ENCODE measurements around the gene USO1.
"Not testable (repeated sequence)": the region's sequence is repeated elsewhere in the genome, so short reads cannot be mapped to it uniquely, and the experiment has no call there.

The USO1 gene

DNA sequence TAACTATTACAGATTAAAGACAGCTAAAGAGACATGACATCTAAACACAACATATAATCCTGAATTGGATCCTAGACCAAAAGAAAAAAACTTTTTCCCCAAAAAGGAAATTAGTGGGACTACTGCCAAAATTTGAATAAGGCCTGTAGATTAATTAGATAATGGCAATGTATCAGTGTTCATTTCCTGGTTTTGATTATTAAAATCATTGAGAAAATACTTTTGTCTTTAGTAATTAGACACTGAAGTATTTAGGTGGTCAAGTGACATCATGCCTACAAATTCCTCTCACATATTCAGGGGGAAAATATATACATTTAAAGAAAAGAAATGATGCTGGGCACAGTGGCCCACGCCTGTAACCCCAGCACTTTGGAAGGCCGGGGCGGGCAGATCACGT lies 10.4 kb upstream of the USO1 start:
- DNase-seq: no peak

DNA sequence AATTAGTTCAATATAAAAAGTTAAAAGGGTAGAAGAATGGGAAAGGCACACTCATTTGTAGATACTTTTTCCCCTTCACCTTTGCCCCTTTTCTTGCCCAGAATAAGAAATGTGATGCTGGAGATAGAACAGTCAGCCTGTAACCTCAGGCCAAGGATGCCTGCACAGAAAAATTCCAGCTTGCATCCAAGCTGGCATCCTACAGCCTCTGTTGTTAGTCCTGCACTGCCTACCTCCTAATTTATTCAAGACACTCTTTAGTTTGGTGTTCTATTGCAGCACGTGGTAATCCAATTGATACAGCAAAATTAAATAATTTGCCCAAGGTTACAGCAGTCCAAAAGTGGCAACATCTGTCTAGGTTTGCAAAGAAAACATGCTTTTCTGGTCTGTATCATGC lies 9.7 kb upstream of the USO1 start:
- no peak for DNase-seq

- DNase-seq: no peak
Observed at GRCh38 chr4:75715105-75715799, 9.1 kb upstream of the USO1 start.

DNA sequence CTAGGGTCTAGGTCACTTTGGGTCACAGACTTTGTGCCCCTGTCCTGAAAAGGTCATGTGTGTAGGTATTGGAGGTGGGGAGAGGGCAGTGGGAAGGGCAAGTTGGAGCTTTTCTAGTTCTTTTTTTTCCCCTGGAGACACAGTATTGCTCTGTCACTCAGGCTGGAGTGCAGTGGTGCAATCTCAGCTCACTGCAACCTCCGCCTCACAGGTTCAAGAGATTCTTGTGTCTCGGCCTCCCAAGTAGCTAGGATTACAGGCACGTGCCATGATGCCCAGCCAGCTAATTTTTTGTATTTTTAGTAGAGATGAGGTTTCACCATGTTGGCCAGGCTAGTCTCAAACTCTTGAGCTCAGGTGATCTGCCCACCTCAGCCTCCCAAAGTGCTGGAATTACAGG lies 8.3 kb upstream of the USO1 start:
- DNase-seq: not testable (repeated sequence)

DNA sequence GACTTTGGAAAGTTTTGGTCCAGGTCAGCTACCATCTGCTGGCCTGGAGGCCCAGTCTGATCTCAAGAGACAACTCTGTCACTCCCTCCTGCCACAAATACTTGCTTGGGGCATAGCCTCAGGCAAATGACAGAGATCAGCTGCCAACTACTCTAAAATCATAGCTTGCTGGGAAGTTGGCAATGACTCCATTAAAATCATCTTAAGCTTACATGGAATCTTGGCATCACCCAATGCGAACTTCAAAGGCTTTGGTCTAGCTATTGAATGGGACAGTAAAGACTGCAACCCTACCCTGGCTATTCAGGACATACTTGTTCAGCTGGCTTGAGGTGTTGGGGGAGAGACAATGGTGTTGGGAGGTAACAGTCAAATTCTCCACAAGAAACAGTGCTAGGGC lies 7.0 kb upstream of the USO1 start:
- DNase-seq: no peak

- no peak for DNase-seq
Observed at GRCh38 chr4:75718529-75718928, 5.8 kb upstream of the USO1 start.

DNA sequence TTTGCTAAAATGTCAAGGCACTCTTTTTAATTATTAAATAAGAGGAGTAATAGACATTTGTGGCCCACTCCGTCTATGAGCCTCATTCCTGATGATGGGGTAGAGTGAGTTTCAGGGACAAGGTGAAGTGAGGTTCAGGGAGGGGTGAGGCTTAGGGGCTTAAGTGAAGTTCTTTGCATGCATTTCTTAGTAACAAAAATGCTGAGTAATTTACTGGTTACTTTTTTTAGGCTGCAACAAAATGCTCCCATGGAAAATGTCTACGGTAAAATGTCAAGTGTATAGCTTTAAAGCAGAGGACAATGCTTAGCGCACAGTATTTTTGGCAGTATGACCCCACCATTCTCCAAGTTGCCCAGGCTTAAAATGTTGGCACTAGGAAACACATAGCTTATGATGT lies 2.0 kb upstream of the USO1 start:
- DNase-seq: no peak

- DNase-seq: no peak
Observed at GRCh38 chr4:75723163-75724065, 963 bp upstream of the USO1 start.

DNA sequence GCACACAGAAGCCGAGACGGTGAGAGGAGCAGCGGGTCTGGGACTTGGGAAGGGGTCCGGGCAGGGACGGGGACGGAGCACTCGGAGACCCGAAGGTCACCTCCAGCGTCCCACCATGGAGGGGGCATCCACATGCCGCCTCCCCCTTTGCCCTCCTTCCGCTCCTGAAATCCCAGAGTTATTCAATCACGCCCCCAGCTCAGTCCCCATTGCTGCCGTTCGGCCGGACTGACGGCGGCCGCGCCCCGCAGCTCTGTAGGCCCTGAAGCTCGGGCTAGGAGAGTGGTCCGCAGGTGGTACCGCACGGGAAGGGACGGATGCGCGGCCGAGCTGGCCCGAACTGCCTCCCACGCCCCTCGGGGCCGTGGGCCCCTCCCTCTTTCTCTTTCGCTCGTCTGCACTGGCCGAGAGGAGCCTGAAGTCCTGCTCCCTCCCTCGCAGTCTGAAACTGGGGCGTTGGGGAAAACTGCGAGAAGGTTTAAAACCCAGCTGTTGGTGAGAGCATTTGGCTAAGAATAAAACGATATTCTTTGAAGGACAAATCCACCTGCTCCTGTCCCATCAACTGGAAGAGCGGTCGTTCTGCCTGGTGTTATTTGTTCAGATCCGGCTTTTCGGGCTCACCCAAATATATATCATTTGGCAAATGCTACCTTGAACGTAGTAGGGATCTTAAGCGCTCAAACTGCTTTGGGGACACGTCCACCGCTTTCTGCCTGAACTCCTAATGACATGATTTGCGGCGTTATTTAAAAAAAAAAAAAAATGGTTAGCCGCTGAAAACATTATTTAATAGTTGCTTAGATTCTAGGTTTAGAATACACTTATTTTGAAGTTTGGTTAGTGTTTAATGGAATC lies 719 bp downstream of the USO1 start:
- DNase-seq: no peak

DNA sequence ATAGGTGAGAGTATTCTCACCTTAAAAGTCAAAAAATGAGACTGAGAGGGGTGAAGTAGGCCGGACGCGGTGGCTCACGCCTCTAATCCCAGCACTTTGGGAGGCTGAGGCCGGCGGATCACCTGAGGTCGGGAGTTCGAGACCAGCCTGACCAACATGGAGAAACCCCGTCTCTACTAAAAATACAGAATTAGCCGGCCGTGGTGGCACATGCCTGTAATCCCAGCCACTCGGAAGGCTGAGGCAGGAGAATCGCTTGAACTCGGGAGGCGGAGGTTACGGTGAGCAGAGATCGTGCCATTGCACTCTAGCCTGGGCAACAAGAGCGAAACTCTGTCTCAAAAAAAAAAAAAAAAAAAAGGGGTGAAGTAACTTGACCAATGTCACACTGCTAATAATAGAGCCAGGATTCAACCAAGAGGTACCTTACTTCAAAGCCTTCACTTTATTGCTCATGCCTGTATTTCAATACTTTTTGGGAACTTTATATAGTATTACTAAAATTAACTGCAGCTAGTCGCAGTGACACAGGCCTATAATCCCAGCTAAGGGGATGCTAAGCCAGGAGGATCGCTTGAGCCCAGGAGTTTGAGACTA lies 1.7 kb downstream of the USO1 start:
- DNase-seq: not testable (repeated sequence)

DNA sequence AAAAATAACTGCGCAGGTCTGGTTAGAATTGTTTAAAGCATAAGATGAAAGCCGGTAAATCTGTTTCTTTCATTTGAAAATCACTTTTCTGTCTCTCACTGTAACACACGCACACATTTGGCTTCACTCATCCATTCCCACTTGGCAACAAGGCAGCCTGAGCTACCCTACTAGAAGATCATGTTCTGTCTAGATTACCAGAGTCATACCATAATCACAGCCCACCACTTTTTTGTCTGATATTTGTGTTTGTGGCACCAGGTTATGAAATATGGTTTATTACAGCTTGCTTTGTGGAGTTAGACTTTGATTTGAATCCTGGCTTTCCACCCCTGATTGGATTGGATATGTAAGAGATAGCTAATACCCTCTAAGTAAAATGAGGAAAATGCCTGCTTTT lies 2.2 kb downstream of the USO1 start:
- DNase-seq: no peak

GRCh38 chr4:75727073-75727472 lies 2.7 kb downstream of the USO1 start:
- no peak for DNase-seq

- DNase-seq: no peak
Observed at GRCh38 chr4:75729836-75730235, 5.5 kb downstream of the USO1 start.

DNA sequence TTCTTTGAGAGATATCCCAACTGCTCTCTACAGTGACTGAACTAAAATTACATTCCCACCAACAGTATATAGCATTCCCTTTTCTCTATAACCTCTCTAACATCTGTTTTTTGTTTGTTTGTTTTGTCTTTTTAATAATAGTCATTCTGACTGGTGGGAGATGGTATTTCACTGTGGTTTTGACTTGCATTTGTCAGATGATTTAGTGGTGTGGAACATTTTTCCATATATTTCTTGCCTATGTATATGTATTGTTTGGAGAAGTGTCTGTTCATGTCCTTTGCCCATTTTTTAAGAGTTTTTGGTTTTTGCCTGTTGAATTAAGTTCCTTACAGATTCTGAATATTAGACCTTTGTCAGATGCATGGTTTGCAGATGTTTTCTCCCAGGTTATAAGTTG lies 9.0 kb downstream of the USO1 start:
- DNase-seq: no peak

DNA sequence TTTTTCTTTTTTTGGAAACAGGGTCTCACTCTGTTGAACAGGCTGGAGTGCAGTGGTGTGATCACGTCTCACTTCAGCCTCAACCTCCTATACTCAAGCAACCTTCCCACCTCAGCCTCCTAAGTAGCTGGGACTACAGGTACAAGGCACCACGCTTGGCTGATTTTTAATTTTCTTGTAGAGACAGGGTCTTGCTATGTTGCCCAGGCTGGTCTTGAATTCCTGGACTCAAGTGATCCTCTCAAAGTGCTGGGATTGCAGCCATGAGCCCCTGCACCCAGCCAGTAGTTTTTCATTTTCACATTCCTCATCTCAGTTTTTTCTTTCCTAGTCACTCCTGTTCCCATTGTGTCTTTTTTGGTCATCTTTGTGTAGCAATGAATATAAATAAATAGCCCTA lies 11.1 kb downstream of the USO1 start:
- no peak for DNase-seq

DNA sequence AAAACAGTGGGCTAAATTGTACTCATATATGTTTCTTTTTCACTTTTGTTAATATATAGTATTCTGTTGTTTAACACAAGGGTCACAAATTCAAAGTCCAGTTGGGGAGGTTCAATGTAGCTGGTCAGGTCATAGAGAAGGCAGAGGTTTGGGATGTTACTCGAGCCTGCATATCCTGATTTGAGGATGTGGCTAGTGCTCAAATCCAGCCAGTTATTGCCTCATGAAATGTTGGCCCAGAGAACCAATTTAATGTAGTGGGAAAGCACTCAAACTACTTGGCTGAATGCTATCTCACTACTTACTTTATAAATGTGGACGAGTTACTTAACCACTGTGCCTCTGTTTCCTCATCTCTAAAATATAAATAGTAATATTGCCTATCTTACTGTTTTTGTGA lies 12.5 kb downstream of the USO1 start:
- no peak for DNase-seq

GRCh38 chr4:75737398-75737797 lies 13.0 kb downstream of the USO1 start:
- DNase-seq: no peak

- no peak for DNase-seq
Observed at GRCh38 chr4:75741027-75741426, 16.6 kb downstream of the USO1 start.

DNA sequence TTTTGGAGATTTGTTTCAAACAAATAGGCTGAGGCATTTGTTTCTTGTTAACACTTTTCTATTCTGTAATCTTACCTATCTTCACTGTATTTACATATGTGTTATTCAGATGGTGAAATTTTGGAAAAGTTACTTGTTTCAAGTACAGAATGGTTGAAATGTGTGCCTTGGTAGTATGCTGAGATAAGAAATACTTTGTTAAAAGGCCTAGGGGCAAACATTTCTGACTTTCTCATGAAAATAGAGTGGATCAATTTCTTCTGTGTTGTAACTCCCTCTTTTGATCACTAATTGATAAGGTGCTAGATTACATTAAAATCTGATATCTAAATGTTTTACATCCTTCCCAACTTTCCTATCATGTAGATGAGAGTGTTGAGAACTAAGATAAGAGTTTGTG lies 18.1 kb downstream of the USO1 start:
- no peak for DNase-seq

DNA sequence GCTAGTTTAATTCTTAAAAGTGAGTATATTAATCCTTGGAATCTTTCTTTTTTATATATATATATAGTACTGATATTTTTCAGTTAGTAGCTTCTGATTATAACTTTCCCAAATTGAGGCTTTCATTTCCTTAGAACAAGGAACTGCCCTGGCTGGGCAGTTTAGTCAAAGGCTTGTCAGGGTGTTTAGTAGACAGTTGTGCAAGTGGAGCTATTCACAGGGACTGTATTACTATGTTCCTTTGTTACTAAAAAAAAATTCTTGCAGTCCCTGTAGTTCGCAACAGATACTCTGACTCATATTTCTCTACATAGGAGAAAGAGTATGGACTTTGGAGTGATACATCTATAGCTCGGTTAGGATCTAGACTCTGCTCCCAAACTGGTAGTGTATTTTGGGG lies 20.8 kb downstream of the USO1 start:
- no peak for DNase-seq

- DNase-seq: no peak
Observed at GRCh38 chr4:75745721-75746199, 21.4 kb downstream of the USO1 start.

DNA sequence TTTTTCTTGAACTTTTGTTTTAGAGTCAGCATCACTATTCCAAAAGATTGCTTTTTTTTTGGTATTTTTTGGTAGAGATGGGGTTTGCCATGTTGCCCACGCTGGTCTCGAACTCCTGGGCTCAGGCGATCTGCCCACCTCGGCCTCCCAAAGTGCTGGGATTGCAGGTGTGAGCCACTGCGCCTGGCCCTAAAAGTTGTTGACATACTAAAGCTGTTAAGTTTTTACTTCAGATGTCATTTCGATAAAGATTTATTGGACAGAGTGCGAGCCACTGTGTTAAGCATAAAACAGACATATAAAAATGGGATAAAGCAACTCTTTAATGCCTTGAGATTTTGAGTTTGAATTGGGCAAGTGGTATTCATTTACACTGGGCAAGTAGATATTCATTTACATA lies 28.3 kb downstream of the USO1 start:
- no peak for DNase-seq

GRCh38 chr4:75769036-75769435 lies 44.7 kb downstream of the USO1 start:
- no peak for DNase-seq
